RWPE1 (cell line): ENCODE data around the gene OR4F6.

Source experiments
- CTCF ChIA-PET: fragments of 350-600 bp; sonication (Branson Sonifier 250); formaldehyde crosslinking; extraction: SDS; loops from one replicate; lab custom pipeline; 2021; lab: Yijun Ruan, JAX
- POLR2A ChIA-PET: fragments of 400-600 bp; formaldehyde crosslinking; extraction: SDS; loops from one replicate; lab custom pipeline; 2020; ENCODE audit warnings: antibody characterized with exemption; ENCODE audit not compliant: low non-redundant PET; lab: Yijun Ruan, JAX
- DNase-seq: peaks from one replicate; pipeline ENCODE4 v3.0.0; 2012; ENCODE audit warnings: low spot score
- H3K27ac ChIP-seq: fragments of 450-650 bp; 2 replicates; pipeline ENCODE4 v1.5.1; 2017
- TF ChIP-seq, protein P1 (sequence below): fragments of 450-650 bp; conservative IDR thresholded peaks from 2 replicates; pipeline ENCODE4 v1.5.1; 2017; ENCODE audit warnings: low read depth, mild to moderate bottlenecking

Gene OR4F6

DNA sequence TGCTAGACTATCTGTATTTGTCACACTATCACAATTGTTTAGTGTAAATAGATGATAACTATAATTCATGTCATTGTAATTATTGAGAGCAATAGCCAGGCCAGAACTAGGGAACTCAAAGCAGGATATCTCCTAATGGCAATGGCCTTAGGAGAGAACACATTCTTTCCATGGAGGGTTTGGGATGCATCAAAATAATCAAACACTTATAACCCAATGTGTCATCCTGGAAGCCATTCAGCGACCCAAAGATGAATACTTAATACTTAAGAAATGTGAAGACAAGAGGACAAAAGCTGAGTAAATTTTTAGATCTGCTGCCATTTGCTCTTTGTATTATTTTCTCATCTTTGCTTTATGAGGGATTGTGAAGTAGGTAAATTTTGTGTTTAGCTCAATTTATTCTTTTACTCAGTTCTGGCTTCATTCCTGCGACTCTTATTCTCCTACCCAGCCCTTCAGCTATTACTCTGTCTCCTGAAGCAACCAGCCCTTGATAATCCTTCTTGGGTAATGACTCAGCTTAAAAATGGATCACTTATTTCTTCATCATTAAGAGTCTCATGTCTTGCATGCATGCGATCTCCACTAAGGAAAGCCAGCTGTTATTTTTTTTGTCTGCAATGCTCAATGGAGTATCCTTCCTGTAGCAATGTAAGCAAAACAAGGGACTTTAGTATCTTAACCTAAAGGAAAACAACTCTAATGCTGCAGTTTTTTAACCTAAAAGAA, 10.7 kb downstream of the OR4F6 start:
- POLR2A ChIA-PET = no interaction called here

GRCh38 chr15:101820781-101821180, 17.5 kb downstream of the OR4F6 start:
- CTCF ChIA-PET = no interaction called here
- no peak for DNase-seq
- POLR2A ChIA-PET = no interaction called here
- H3K27ac ChIP-seq = no peak overlapping the region
- TF ChIP-seq, protein P1, sequence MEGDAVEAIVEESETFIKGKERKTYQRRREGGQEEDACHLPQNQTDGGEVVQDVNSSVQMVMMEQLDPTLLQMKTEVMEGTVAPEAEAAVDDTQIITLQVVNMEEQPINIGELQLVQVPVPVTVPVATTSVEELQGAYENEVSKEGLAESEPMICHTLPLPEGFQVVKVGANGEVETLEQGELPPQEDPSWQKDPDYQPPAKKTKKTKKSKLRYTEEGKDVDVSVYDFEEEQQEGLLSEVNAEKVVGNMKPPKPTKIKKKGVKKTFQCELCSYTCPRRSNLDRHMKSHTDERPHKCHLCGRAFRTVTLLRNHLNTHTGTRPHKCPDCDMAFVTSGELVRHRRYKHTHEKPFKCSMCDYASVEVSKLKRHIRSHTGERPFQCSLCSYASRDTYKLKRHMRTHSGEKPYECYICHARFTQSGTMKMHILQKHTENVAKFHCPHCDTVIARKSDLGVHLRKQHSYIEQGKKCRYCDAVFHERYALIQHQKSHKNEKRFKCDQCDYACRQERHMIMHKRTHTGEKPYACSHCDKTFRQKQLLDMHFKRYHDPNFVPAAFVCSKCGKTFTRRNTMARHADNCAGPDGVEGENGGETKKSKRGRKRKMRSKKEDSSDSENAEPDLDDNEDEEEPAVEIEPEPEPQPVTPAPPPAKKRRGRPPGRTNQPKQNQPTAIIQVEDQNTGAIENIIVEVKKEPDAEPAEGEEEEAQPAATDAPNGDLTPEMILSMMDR = no peak

More for the DNA sequence above, 10.7 kb downstream of the OR4F6 start:
- TF ChIP-seq, protein P1 = no peak
- H3K27ac ChIP-seq = no peak overlapping the region
- CTCF ChIA-PET = no interaction called here
- DNase-seq = no peak

- POLR2A ChIA-PET = no interaction called here
- no peak for DNase-seq
These were observed 23.9 kb downstream of the OR4F6 start for GRCh38 chr15:101827257-101827656.

DNA sequence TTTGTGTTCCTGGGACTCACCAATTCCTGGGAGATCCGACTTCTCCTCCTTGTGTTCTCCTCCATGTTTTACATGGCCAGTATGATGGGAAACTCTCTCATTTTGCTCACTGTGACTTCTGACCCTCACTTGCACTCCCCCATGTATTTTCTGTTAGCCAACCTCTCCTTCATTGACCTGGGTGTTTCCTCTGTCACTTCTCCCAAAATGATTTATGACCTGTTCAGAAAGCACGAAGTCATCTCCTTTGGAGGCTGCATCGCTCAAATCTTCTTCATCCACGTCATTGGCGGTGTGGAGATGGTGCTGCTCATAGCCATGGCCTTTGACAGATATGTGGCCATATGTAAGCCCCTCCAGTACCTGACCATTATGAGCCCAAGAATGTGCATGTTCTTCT, 25.5 kb downstream of the OR4F6 start:
- H3K27ac ChIP-seq = no peak overlapping the region
- ChIA-PET POLR2A (no interaction called here), CTCF (no interaction called here)
- TF ChIP-seq, protein P1 = no peak
- no peak for DNase-seq

More at GRCh38 chr15:101827257-101827656, 23.9 kb downstream of the OR4F6 start:
- CTCF ChIA-PET = no interaction called here
- no peak overlapping the region for H3K27ac ChIP-seq
- TF ChIP-seq, protein P1 = no peak

DNA sequence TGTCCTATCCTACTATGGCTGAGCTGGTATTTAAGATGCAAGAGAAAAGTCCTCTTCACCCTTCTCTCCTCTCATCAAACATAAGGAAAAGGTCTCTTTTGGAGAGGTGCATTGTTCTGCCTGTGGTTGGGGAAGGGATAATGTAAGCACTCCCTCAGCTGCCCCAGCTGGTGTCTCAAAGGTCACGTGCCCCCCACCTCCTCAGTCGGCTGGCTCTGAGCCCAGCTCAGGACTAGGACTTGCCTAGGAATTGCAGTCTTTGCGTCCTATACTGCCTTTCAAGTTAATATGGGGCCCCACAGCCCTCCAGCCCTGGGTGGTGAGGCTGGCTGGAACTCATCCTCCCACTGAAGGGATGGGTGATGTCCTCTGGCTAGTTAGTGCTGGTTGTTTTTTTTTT, 38.3 kb downstream of the OR4F6 start:
- no peak overlapping the region for H3K27ac ChIP-seq
- no peak for DNase-seq
- TF ChIP-seq, protein P1 = no peak
- ChIA-PET POLR2A (no interaction called here), CTCF (no interaction called here)

DNA sequence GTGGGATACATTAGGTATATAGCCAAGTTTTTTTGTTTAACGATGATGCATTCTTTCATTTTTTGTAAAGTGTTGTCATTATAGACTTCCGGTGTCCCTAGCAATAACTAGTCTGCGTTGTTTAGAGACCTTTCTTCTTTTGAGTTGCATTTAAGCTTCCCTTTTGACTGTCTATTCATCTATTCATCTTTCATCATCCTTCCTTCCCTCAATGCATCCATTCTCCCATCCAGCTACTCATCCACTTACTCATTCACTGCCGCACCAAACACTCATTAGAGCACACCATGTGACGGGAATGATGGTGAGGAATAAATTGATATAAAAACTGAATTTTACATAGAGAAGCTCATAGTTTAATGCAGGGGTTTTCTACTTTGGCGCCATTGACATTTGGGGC, 41.6 kb downstream of the OR4F6 start:
- no peak overlapping the region for H3K27ac ChIP-seq
- POLR2A ChIA-PET = no interaction called here
- TF ChIP-seq, protein P1 = no peak
- no peak for DNase-seq
- CTCF ChIA-PET = no interaction called here
